Measurements from ENCODE around the gene DSP. TPM values are rescaled to one million over a fixed set of nuclear protein-coding genes. Genes with fewer than 3 reads are reported as not detected.

DSP gene
- total and polyA plus RNA-seq, 5 experiments from 2014 or later: 0.47 to 0.60 TPM; not detected in 3

- DNase-seq (no peak), ATAC-seq (peak in 1 of 2 donors; percentile 23)
- H3K4me1 Mint-ChIP-seq: peaks cover 2 to 22% (median 10%) of the 10 kb centered on the region in 4 donors
- peaks cover 0 to 5% (median 0%) of the 10 kb centered on the region in 9 donors for H3K9me3 Mint-ChIP-seq
- H3K27ac Mint-ChIP-seq: no peak overlapping the region
- POLR2A ChIA-PET: no interaction called here
- H3K36me3 Mint-ChIP-seq: no peaks in the 10 kb centered on the region
- peaks cover 46 to 69% (median 68%) of the 10 kb centered on the region in 5 donors for H3K27me3 Mint-ChIP-seq
- H3K4me3 Mint-ChIP-seq: peak overlapping the region in 9 of 10 donors; percentile 36 to 89 (median 64)
These were observed 1.6 kb downstream of the DSP start for GRCh38 chr6:7542874-7543624.

- peaks cover 0 to 5% (median 0%) of the 10 kb centered on the region in 9 donors for H3K9me3 Mint-ChIP-seq
These were observed 2.4 kb downstream of the DSP start for GRCh38 chr6:7543789-7544424.

GRCh38 chr6:7544597-7544996 lies 3.1 kb downstream of the DSP start:
- DNase-seq: no peak
- POLR2A ChIA-PET: no interaction called here
- Mint-ChIP-seq H3K36me3 (no peaks in the 10 kb centered on the region), H3K4me1 (peaks cover 2 to 22% (median 10%) of the 10 kb centered on the region in 4 donors), H3K27me3 (peaks cover 41 to 69% (median 65%) of the 10 kb centered on the region in 5 donors), H3K9me3 (peaks cover 0 to 5% (median 0%) of the 10 kb centered on the region in 9 donors), H3K27ac (no peak overlapping the region), H3K4me3 (no peak overlapping the region)
- no peak for ATAC-seq

More at GRCh38 chr6:7543789-7544424, 2.4 kb downstream of the DSP start:
- Mint-ChIP-seq H3K4me1 (peaks cover 2 to 22% (median 10%) of the 10 kb centered on the region in 4 donors), H3K27me3 (peaks cover 42 to 69% (median 65%) of the 10 kb centered on the region in 5 donors), H3K4me3 (peak overlapping the region in 6 of 10 donors; percentile 8 to 58 (median 39)), H3K36me3 (no peaks in the 10 kb centered on the region), H3K27ac (no peak overlapping the region)
- ATAC-seq (no peak), DNase-seq (no peak)
- POLR2A ChIA-PET: no interaction called here

- ATAC-seq (no peak), DNase-seq (no peak)
- Mint-ChIP-seq H3K27me3 (peaks cover 34 to 65% (median 57%) of the 10 kb centered on the region in 5 donors), H3K4me1 (peaks cover 2 to 17% (median 10%) of the 10 kb centered on the region in 4 donors), H3K9me3 (peaks cover 0 to 3% (median 0%) of the 10 kb centered on the region in 9 donors), H3K27ac (no peak overlapping the region), H3K36me3 (no peaks in the 10 kb centered on the region), H3K4me3 (no peak overlapping the region)
- POLR2A ChIA-PET: no interaction called here
These were observed 4.0 kb downstream of the DSP start for GRCh38 chr6:7545316-7546019.

GRCh38 chr6:7546020-7546369 lies 4.5 kb downstream of the DSP start:
- DNase-seq: no peak
- Mint-ChIP-seq H3K36me3 (no peaks in the 10 kb centered on the region), H3K9me3 (peaks cover 0 to 3% (median 0%) of the 10 kb centered on the region in 9 donors), H3K4me1 (peaks cover 0 to 12% (median 5%) of the 10 kb centered on the region in 4 donors), H3K27me3 (peaks cover 31 to 60% (median 52%) of the 10 kb centered on the region in 5 donors), H3K4me3 (no peak overlapping the region), H3K27ac (no peak overlapping the region)
- ATAC-seq: no peak
- POLR2A ChIA-PET: interaction anchor here (1.0 kb wide), 1 partner anchor 18 kb away, joined by 3 read pairs; no protein-coding TSS in a partner anchor

GRCh38 chr6:7546383-7546782 lies 4.9 kb downstream of the DSP start:
- ATAC-seq: no peak
- Mint-ChIP-seq H3K27ac (no peak overlapping the region), H3K4me1 (peaks cover 0 to 10% (median 4%) of the 10 kb centered on the region in 4 donors), H3K4me3 (no peak overlapping the region), H3K27me3 (peaks cover 30 to 60% (median 53%) of the 10 kb centered on the region in 5 donors), H3K36me3 (no peaks in the 10 kb centered on the region), H3K9me3 (peaks cover 0 to 3% (median 0%) of the 10 kb centered on the region in 9 donors)
- POLR2A ChIA-PET: interaction anchor here (1.0 kb wide), 1 partner anchor 18 kb away, joined by 3 read pairs; no protein-coding TSS in a partner anchor
- no peak for DNase-seq

GRCh38 chr6:7546896-7547295 lies 5.4 kb downstream of the DSP start:
- Mint-ChIP-seq H3K27me3 (peaks cover 32 to 61% (median 54%) of the 10 kb centered on the region in 5 donors), H3K4me3 (no peak overlapping the region), H3K36me3 (no peaks in the 10 kb centered on the region), H3K4me1 (peaks cover 0 to 8% (median under 1%) of the 10 kb centered on the region in 4 donors), H3K9me3 (peaks cover 0 to 3% (median 0%) of the 10 kb centered on the region in 9 donors), H3K27ac (no peak overlapping the region)
- POLR2A ChIA-PET: interaction anchor here (1.0 kb wide), 1 partner anchor 19 kb away, joined by 3 read pairs; no protein-coding TSS in a partner anchor
- no peak for ATAC-seq
- no peak for DNase-seq

GRCh38 chr6:7547315-7547714 lies 5.8 kb downstream of the DSP start:
- DNase-seq: no peak
- ATAC-seq: no peak
- Mint-ChIP-seq H3K4me1 (peaks cover 0 to 8% (median 0%) of the 10 kb centered on the region in 4 donors), H3K9me3 (peaks cover 0 to 3% (median 0%) of the 10 kb centered on the region in 9 donors), H3K36me3 (no peaks in the 10 kb centered on the region), H3K27me3 (peaks cover 34 to 62% (median 55%) of the 10 kb centered on the region in 5 donors), H3K27ac (no peak overlapping the region), H3K4me3 (no peak overlapping the region)
- POLR2A ChIA-PET: no interaction called here

GRCh38 chr6:7550433-7550801 lies 8.9 kb downstream of the DSP start:
- ATAC-seq (no peak), DNase-seq (no peak)
- Mint-ChIP-seq H3K4me1 (no peaks in the 10 kb centered on the region), H3K27ac (no peak overlapping the region), H3K27me3 (peaks cover 25 to 59% (median 51%) of the 10 kb centered on the region in 5 donors), H3K4me3 (no peak overlapping the region), H3K9me3 (no peaks in the 10 kb centered on the region), H3K36me3 (no peaks in the 10 kb centered on the region)
- POLR2A ChIA-PET: no interaction called here

- H3K4me1 Mint-ChIP-seq: no peaks in the 10 kb centered on the region
- peaks cover 15 to 41% (median 32%) of the 10 kb centered on the region in 5 donors for H3K27me3 Mint-ChIP-seq
- POLR2A ChIA-PET: no interaction called here
- H3K9me3 Mint-ChIP-seq: no peaks in the 10 kb centered on the region
- H3K4me3 Mint-ChIP-seq: no peak overlapping the region
- no peak for DNase-seq
- H3K36me3 Mint-ChIP-seq: no peaks in the 10 kb centered on the region
- H3K27ac Mint-ChIP-seq: no peak overlapping the region
- no peak for ATAC-seq
These were observed 13.2 kb downstream of the DSP start for GRCh38 chr6:7554533-7555275.

GRCh38 chr6:7555671-7556070 lies 14.2 kb downstream of the DSP start:
- ATAC-seq: no peak
- H3K9me3 Mint-ChIP-seq: no peaks in the 10 kb centered on the region
- no peaks in the 10 kb centered on the region for H3K4me1 Mint-ChIP-seq
- H3K27ac Mint-ChIP-seq: no peak overlapping the region
- no peak overlapping the region for H3K4me3 Mint-ChIP-seq
- H3K36me3 Mint-ChIP-seq: no peaks in the 10 kb centered on the region
- DNase-seq: no peak
- H3K27me3 Mint-ChIP-seq: peaks cover 17 to 42% (median 32%) of the 10 kb centered on the region in 5 donors
- POLR2A ChIA-PET: no interaction called here

GRCh38 chr6:7556394-7557106 lies 15.1 kb downstream of the DSP start:
- Mint-ChIP-seq H3K27ac (no peak overlapping the region), H3K4me3 (no peak overlapping the region), H3K9me3 (no peaks in the 10 kb centered on the region), H3K36me3 (no peaks in the 10 kb centered on the region), H3K27me3 (peaks cover 20 to 42% (median 36%) of the 10 kb centered on the region in 5 donors), H3K4me1 (no peaks in the 10 kb centered on the region)
- POLR2A ChIA-PET: no interaction called here
- ATAC-seq: no peak
- DNase-seq: no peak

Data from naive thymus-derived CD8-positive, alpha-beta T cell (primary cell).